Fibroblast of mammary gland (primary cell): ENCODE data around the gene PLCD3.

Experiments
- DNase-seq: peaks from one replicate; pipeline ENCODE4 v3.0.0-alpha.2; 2010; ENCODE audit warnings: low read depth
- H3K4me3 ChIP-seq: 2 replicates; pipeline ENCODE4 v1.5.1; 2011; ENCODE audit warnings: low read depth, mild to moderate bottlenecking, low read length, moderate library complexity; ENCODE audit not compliant: control insufficient read depth
- TF ChIP-seq, protein P1 (sequence below): conservative IDR thresholded peaks from 2 replicates; pipeline ENCODE4 v1.5.1; 2011; ENCODE audit warnings: low read depth, low read length, inconsistent platforms; ENCODE audit not compliant: control insufficient read depth, insufficient read depth

Gene PLCD3

DNA sequence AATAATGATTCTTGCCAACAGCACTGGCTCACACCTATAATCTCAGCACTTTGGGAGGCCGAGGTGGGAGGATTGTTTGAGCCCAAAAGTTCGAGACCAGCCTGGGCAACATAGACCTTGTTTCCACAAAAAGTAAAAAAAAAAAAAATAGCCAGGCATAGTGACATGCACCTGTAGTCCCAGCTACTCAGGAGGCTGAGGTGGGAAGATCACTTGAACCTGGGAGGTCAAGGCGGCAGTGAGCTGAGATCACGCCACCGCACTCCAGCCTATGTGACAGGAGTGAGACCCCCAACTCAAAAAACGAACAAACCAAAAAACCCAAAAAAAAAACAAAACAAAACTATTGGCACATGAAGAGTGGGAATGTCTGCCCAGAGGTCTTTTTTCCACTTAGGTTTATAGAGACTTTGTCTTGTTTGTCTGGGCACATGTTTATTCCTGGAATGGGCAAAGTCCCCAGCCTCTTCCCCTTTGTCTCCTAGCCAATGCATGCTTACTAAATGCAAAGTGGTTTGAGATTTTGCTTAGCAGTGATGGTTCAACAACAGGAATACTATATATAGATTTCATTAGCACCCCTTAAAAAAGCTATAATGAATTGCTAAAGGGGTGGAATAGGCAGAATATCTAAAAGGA lies 45.3 kb downstream of the PLCD3 start:
- H3K4me3 ChIP-seq: no peak overlapping the region
- no peak for DNase-seq
- TF ChIP-seq, protein P1, sequence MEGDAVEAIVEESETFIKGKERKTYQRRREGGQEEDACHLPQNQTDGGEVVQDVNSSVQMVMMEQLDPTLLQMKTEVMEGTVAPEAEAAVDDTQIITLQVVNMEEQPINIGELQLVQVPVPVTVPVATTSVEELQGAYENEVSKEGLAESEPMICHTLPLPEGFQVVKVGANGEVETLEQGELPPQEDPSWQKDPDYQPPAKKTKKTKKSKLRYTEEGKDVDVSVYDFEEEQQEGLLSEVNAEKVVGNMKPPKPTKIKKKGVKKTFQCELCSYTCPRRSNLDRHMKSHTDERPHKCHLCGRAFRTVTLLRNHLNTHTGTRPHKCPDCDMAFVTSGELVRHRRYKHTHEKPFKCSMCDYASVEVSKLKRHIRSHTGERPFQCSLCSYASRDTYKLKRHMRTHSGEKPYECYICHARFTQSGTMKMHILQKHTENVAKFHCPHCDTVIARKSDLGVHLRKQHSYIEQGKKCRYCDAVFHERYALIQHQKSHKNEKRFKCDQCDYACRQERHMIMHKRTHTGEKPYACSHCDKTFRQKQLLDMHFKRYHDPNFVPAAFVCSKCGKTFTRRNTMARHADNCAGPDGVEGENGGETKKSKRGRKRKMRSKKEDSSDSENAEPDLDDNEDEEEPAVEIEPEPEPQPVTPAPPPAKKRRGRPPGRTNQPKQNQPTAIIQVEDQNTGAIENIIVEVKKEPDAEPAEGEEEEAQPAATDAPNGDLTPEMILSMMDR: no peak

DNA sequence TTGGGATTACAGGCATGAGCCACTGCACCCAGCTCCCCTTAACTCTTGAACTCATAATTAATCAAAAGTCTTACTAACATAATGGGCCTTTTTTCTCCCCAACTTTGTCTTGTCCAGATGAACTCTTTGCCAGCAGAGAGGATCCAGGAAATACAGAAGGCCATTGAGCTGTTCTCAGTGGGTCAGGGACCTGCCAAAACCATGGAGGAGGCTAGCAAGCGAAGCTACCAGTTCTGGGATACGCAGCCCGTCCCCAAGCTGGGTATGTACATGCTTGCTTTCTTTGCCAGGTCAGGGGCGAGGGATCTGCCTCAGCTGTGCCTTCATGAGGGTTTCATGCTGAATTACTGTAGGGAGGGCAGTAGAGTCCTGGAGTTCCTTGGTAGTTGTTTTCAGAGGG lies 45.9 kb downstream of the PLCD3 start:
- no peak overlapping the region for H3K4me3 ChIP-seq
- TF ChIP-seq, protein P1: no peak
- DNase-seq: no peak

DNA sequence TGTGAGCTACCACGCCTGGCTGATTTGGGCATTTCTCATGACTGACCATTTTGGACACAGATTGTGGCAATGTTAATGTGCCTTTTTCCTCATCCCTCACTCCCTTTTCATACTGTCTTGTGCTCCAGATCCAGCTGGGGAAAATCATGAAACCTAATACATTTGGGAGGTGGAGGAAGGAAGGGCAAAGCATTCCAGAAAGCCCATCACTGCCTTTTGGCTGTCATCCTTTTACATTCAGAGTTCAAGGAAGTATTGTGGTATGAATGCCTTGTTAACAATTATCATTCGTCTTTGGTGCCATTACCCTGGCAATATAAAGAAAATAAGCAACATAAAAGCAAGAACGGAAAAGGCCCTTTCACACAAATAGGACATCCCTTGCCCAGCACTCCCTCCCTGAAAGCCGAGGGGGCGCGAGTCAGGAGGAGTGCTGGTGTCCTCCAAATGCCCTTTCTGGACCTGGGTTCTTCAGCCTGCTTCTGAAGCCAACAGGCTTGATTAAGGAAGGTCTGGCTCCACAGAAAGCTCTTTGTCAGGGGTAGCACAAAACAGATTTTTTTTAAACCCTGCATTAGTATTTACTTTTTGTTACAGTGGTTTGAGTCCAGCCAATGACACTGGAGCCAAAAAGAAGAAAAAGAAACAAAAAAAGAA lies 51.1 kb downstream of the PLCD3 start:
- no peak for DNase-seq
- TF ChIP-seq, protein P1: no peak
- no peak overlapping the region for H3K4me3 ChIP-seq

DNA sequence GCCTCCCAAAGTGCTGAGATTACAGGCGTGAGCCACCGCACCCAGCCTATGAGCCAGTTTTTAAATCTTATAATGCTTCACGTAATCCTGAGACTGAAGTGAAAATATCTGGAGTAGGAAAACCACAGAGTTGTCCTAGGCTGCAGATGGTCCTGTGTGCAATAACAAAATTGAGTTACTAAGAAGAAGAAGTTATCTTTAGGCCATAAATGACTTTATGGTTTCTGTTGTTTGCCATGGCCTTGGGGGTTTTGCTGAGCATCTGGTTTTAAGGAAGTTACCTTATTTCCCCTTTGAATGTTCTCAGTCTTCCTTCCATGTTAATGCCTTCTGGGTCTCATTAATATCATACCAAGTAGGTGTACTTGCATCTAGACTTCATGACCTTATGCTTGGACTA lies 54.7 kb downstream of the PLCD3 start:
- no peak for DNase-seq
- TF ChIP-seq, protein P1: no peak
- H3K4me3 ChIP-seq: no peak overlapping the region

DNA sequence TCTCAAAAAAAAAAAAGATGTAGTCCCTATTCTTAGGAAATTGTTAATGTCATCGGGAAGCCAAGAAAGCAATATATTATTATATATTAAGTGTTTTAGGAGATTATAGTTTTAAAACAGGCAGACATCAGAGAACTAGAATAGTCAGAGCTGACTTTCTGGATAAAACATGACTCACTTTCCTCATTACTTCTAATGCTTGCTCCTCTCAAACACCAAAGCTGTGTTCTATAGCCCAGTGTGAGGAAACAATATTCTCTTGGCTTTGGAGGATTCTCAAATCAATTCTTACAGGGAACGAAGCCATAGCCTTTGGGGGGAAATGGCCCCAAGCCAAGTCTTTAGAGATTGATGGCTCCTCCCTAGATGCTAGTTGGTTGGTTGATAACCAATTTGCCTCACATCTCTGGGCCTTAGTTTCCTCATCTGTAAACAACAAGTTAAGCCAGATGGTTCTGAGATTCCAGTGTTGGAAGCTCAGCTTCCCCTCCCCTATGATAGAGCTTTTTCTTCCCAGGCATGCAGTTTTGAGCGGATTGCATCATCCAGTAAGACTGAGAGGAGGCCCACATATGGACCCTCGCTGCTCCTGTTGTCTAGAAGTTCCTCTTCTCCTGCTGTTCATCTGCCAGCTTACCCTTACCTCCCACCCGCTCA lies 58.8 kb downstream of the PLCD3 start:
- no peak overlapping the region for H3K4me3 ChIP-seq
- DNase-seq: peak; percentile 91
- TF ChIP-seq, protein P1: no peak

DNA sequence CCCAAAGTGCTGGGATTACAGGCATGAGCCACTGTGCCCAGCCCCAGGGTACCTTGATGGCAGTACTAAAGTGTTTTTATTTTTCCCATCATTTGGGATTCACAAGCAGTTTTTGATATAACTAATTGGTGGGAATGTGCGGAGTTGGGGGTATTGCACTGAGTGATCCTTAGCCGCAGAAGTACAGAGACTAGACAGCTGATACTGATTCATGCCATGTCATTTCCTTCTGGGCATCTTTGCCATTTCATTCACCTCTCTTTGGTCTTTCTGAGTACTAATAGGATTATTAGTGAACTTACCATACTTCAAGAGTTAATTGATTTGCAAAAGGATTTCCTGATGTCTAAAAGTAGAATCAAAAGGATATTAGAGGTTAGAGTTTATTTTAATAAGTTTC lies 61.5 kb downstream of the PLCD3 start:
- TF ChIP-seq, protein P1: no peak
- no peak overlapping the region for H3K4me3 ChIP-seq

DNA sequence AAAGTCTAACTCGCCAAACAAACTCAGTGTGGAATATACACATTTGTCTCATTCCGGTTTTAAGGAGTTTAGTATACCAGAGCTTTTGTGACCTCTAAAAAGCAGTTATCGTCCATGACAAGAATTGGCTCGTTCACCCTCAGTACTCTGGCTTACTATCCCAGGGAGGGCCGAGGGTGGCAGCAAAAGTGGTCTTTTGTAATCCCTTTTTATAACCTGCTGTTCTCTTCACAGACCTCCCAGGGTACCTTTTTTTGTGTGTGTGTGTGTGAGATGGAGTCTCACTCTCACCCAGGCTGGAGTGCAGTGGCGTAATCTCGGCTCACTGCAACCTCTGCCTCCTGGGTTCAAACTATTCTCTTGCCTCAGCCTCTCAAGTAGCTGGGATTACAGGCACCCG lies 62.3 kb downstream of the PLCD3 start:
- DNase-seq: no peak
- TF ChIP-seq, protein P1: no peak
- H3K4me3 ChIP-seq: no peak overlapping the region

More for the DNA sequence above, 61.5 kb downstream of the PLCD3 start:
- DNase-seq: no peak
